ENCODE results near the gene MT3. TPM values are rescaled to one million over a fixed set of nuclear protein-coding genes. Genes with fewer than 3 reads are reported as not detected.

Gene MT3
- total and polyA plus RNA-seq, 2 experiments from 2014 or later, result not detected

GRCh38 chr16:56600398-56600999 lies 11.2 kb downstream of the MT3 start:
- H3K79me2 ChIP-seq (replicated peaks; ENCODE audit: insufficient read depth), result no peaks in the 10 kb centered on the region
- ATAC-seq, result peak; percentile 77
- H3K9me3 Mint-ChIP-seq, result no peaks in the 10 kb centered on the region
- no peaks in the 10 kb centered on the region for H4K20me1 ChIP-seq (replicated peaks; ENCODE audit: insufficient read depth)
- no peaks in the 10 kb centered on the region for H3K36me3 ChIP-seq (ENCODE audit: insufficient read depth)
- no peak overlapping the region for H3K4me2 ChIP-seq
- peak; percentile 80 for DNase-seq (ENCODE audit: low spot score)
- no peaks in the 10 kb centered on the region for H3K36me3 Mint-ChIP-seq (ENCODE audit: low read depth)
- H3K4me3 Mint-ChIP-seq, result no peak overlapping the region
- no peaks in the 10 kb centered on the region for H3F3A ChIP-seq (replicated peaks; ENCODE audit: low read depth)
- no peak overlapping the region for H3K27ac ChIP-seq (ENCODE audit: low read depth)
- TF ChIP-seq, protein P1, sequence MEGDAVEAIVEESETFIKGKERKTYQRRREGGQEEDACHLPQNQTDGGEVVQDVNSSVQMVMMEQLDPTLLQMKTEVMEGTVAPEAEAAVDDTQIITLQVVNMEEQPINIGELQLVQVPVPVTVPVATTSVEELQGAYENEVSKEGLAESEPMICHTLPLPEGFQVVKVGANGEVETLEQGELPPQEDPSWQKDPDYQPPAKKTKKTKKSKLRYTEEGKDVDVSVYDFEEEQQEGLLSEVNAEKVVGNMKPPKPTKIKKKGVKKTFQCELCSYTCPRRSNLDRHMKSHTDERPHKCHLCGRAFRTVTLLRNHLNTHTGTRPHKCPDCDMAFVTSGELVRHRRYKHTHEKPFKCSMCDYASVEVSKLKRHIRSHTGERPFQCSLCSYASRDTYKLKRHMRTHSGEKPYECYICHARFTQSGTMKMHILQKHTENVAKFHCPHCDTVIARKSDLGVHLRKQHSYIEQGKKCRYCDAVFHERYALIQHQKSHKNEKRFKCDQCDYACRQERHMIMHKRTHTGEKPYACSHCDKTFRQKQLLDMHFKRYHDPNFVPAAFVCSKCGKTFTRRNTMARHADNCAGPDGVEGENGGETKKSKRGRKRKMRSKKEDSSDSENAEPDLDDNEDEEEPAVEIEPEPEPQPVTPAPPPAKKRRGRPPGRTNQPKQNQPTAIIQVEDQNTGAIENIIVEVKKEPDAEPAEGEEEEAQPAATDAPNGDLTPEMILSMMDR (conservative IDR thresholded peaks at IDR 0.05; ENCODE audit: low read depth in 2 of 2), result peak; percentile 75 to 78
- TF ChIP-seq EZH2phosphoT487 (IDR thresholded peaks at IDR 0.05; ENCODE audit: unreplicated experiment), result no peak
- H2AFZ ChIP-seq, result no peak overlapping the region
- H3K27me3 ChIP-seq (ENCODE audit: insufficient read depth), result peaks cover under 1% of the 10 kb centered on the region; the same call in 1 of the 2 replicates
- no peaks in the 10 kb centered on the region for H3K4me1 Mint-ChIP-seq
- H3K4me3 ChIP-seq, result no peak overlapping the region
- H3K4me1 ChIP-seq (ENCODE audit: insufficient read depth), result no peaks in the 10 kb centered on the region
- peaks cover 5% of the 10 kb centered on the region for H3K27me3 Mint-ChIP-seq (ENCODE audit: insufficient read depth, low read depth, poor library complexity)
- no peak overlapping the region for H3K27ac Mint-ChIP-seq
- H3K9me2 ChIP-seq (ENCODE audit: insufficient read depth), result no peaks in the 10 kb centered on the region

GRCh38 chr16:56601325-56601724 lies 12.0 kb downstream of the MT3 start:
- Histone ChIP-seq H3K79me2 (replicated peaks; ENCODE audit: insufficient read depth) (no peaks in the 10 kb centered on the region), H3K27me3 (ENCODE audit: insufficient read depth) (peaks cover 7% of the 10 kb centered on the region; the same call in 1 of the 2 replicates), H4K20me1 (replicated peaks; ENCODE audit: insufficient read depth) (no peaks in the 10 kb centered on the region), H2AFZ (no peak overlapping the region), H3K4me3 (no peak overlapping the region), H3K36me3 (ENCODE audit: insufficient read depth) (no peaks in the 10 kb centered on the region), H3K4me2 (no peak overlapping the region), H3F3A (replicated peaks; ENCODE audit: low read depth) (no peaks in the 10 kb centered on the region), H3K4me1 (ENCODE audit: insufficient read depth) (no peaks in the 10 kb centered on the region), H3K9me2 (ENCODE audit: insufficient read depth) (no peaks in the 10 kb centered on the region), H3K27ac (ENCODE audit: low read depth) (no peak overlapping the region)
- Mint-ChIP-seq H3K9me3 (no peaks in the 10 kb centered on the region), H3K27me3 (ENCODE audit: insufficient read depth, low read depth, poor library complexity) (peaks cover 5% of the 10 kb centered on the region), H3K27ac (no peak overlapping the region), H3K4me1 (no peaks in the 10 kb centered on the region), H3K36me3 (ENCODE audit: low read depth) (no peaks in the 10 kb centered on the region), H3K4me3 (no peak overlapping the region)
- no peak for DNase-seq (ENCODE audit: low spot score)
- ATAC-seq, result peak; percentile 36; the same call in 2 of the 3 replicates
- TF ChIP-seq STAT1 (IDR thresholded peaks at IDR 0.05; ENCODE audit: unreplicated experiment), result no peak
- TF ChIP-seq, protein P1 (conservative IDR thresholded peaks at IDR 0.05; ENCODE audit: low read depth in 2 of 2), result no peak
- no peak for TF ChIP-seq ZNF462 (CRISPR knock-in tag; IDR thresholded peaks at IDR 0.05)
- no peak for TF ChIP-seq EZH2phosphoT487 (IDR thresholded peaks at IDR 0.05; ENCODE audit: unreplicated experiment)
- no peak for TF ChIP-seq NANOG (IDR thresholded peaks at IDR 0.05; ENCODE audit: borderline replicate concordance)
- no peak for TF ChIP-seq EZH2 (IDR thresholded peaks at IDR 0.05; ENCODE audit: low read depth, unreplicated experiment)
- TF ChIP-seq, protein P2, sequence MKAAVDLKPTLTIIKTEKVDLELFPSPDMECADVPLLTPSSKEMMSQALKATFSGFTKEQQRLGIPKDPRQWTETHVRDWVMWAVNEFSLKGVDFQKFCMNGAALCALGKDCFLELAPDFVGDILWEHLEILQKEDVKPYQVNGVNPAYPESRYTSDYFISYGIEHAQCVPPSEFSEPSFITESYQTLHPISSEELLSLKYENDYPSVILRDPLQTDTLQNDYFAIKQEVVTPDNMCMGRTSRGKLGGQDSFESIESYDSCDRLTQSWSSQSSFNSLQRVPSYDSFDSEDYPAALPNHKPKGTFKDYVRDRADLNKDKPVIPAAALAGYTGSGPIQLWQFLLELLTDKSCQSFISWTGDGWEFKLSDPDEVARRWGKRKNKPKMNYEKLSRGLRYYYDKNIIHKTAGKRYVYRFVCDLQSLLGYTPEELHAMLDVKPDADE (IDR thresholded peaks at IDR 0.05), result no peak
- TF ChIP-seq JUNB (IDR thresholded peaks at IDR 0.05; ENCODE audit: unreplicated experiment), result no peak
- no peak for TF ChIP-seq ZNF114 (CRISPR knock-in tag; IDR thresholded peaks at IDR 0.05)

All from GM23338 (cell line).